HG02678 (cell line): Measurements from ENCODE around the gene MLST8.
"Not testable (repeated sequence)": the region's sequence is repeated elsewhere in the genome, so short reads cannot be mapped to it uniquely, and the experiment has no call there.

Experiments
- ATAC-seq: cut with Tn5 transposase; IDR thresholded peaks from one replicate; pipeline ENCODE4 v1.9.1; 2021; ENCODE audit warnings: mild to moderate bottlenecking, moderate library complexity; ENCODE audit not compliant: unreplicated experiment

MLST8 gene

DNA sequence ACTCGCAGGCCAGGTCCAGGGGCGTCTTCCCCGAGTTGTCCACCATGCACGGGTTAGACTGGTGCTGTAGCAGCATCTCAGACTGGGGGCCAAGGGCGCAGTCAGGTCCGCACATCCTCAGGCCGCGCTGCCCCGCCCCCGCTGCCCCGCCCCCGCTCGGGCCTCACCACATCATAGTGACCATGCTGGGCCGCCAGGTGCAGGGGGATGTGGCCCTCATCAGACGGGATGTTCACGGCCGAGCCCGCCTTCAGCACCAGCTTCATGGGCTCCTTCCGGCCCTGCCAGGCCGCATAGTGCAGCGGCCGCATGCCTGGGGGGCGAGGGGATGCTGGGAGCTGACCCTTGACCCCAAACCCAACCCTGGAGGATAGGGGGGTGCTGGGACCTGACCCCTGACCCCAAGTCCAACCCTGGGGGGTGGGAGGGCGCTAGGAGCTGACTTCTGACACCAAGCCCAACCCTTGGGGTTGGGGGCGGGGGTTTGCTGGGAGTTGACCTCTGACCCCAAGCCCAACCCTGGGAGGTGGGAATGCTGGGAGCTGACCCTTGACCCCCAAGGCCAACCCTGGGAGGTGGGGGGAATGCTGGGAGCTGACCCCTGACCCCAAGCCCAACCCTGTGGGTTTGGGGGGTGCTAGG, 15.9 kb upstream of the MLST8 start:
- ATAC-seq: no peak

DNA sequence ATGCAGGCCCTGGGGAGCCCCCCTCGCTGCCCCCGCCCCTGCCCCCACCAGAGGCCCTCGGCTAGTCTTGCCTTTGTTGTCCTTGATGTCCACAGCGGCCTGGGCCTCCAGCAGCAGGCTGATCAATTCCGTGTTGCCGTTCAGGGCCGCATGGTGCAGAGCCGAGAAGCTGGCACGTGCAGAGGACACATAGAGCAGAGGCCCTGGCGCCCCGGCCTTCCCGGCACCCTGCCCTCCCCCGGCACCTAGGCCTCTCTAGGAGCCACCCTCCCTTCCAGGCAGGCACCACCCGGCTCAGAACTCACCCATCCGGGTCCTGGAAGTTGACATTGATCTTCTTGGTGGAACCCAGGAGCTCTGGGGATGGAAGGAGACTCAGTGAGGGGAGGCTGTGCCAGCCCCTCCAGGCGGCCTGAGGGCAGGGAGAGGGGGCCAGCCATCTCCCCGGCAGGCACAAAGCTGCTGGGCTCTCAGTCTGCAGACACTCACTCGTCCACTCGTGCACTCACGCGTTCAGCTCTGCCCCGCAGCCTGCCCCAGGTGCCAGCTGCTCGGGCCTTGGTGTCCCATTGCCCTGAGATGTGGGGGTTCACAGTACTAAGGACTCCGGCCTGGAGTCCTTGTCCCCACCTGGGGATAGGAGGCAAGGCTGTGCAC, 15.1 kb upstream of the MLST8 start:
- ATAC-seq: no peak

DNA sequence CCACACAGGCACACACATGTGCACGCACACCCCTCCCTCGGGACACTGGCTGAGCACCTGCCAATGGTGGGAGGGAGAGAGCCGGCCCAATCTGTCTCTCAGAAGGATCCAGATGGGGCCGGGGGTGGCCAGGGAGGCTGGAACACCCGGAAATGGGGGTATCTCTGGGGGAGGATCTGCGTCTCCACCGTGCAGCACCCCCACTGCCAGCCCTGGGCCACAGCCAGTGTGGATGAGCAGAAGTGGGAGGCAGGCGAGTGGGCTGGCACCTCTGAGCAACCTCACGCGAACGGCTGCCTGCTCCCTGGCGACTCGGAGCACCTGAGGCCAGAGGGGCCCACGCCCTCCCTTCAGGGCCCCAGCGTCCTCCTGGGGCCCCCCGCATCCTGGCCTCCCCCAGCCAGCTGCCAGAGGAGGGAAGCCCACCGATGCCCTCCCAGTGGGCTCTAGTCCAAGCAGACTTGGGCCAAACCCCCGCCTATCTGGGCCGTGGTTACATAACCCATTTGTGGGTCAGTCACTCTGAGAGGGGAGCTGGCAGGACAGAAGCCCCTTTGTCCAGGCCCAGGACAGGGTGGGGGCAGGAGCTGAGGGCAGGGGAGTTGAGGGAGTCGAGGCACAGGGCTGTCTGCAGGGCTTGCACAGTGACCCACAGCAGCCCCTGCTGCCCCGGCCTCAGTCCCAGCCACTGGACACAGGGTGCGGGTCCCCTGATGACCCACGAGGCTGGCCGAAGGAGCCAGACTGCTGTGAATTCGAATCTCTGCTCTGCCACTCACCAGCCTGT, 14.4 kb upstream of the MLST8 start:
- ATAC-seq: no peak

DNA sequence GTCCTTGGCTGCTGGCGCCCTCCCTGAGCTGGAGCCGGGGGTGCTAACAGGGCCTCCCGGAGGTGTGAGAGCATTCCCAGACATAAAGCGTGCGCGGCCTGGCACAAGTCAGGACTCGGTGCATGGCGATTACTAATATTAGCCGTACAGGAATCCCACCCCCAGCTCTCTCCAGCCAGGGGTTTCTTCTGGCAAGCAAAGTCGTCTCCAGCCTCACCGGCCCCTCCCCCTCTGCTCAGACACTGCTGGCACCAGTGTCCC, 13.9 kb upstream of the MLST8 start:
- ATAC-seq: no peak

DNA sequence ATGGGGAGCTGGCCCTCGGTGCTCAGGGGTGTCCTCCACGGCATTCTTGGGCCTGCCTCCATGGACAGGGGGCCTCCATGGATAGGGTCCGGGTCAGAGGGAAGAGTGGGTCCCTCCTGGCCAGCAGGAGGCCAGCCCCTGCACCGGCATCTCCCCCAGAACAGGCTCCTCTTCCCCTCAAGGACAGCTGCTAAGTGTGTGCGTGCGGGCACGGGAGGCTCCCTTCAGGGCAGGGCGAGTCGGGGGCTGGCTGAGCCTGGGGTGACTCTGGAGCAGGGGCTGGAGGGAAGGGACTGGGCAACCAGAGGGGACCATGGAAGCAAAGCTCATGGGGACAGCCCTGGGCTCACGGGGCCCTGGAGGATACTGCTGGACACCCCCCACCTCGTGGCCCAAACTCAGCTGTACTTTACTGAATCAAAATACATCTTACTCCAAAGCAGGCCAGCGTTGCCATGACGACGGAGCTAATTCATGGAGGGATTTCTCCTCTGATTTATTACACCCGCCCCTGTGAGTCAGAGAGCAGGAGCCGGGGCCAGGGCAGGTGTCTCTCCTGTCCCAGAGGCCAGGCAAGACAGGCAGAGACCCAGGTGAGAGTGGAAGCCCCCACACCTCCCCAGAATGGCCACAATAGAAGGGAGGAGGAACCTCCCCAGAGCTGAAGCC, 11.0 kb upstream of the MLST8 start:
- ATAC-seq: no peak

DNA sequence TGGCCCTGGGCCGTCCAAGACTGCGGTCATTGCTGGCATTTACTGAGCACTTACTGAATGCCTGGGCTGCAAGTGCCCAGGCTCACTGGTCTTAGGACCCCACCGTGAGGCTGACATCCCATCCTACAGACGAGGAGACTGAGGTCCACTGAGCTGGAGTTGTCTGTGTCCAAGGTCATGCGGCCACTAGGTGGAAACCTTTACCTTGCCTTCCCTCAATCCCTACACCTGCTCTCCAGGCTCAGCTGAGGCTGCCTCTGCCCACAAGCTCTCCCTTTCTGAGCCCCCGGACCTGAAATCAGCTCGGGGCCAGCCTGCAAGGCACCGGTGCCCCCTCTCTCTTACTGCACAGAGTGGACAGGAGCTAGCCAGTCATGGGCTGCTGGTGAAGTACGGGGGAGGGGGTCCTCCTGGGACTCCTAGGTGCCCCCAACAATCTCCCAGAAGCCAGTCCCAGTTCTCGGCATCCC, 10.4 kb upstream of the MLST8 start:
- no peak for ATAC-seq

DNA sequence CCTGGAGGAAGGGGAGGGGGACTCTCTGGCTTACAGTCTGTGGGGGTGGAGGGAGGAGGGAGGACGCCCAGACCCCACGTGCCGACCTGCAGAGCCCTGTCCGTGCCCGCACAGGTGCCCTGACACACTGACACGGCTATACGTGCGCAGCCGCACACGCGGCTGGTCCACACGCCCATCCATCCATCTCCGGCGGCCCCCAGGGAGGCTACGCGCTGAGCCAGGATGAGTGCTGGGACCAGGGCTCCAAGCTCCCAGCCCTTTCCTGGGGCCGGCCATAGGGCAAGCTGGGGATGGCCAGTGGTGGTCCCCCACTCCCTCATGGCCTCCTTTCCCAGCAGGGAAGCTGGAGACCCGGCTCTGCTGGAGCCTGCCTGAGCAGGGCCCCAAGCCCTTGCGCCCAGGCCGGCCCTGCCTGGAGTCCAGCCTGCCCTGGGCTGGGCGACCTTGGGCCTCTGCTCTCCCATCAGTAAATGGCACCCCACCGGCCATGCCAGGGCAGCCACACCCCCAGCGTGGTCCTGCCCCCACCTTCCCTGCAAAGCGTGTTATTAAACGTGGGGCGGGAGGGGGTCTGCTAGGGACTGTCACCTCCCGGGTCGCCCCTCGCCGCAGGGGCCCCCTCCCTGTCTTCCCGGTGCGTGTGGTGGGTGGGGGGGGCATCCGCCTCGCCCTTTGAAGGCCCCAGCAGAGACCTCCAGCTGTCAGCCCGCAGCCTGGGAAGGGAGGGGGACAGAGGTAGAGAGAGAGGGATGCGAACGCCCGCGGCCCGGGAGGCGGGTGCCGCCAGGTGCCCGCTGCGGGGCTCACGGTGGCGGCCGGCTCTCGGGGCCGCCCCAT, 9.7 kb upstream of the MLST8 start:
- ATAC-seq: no peak

DNA sequence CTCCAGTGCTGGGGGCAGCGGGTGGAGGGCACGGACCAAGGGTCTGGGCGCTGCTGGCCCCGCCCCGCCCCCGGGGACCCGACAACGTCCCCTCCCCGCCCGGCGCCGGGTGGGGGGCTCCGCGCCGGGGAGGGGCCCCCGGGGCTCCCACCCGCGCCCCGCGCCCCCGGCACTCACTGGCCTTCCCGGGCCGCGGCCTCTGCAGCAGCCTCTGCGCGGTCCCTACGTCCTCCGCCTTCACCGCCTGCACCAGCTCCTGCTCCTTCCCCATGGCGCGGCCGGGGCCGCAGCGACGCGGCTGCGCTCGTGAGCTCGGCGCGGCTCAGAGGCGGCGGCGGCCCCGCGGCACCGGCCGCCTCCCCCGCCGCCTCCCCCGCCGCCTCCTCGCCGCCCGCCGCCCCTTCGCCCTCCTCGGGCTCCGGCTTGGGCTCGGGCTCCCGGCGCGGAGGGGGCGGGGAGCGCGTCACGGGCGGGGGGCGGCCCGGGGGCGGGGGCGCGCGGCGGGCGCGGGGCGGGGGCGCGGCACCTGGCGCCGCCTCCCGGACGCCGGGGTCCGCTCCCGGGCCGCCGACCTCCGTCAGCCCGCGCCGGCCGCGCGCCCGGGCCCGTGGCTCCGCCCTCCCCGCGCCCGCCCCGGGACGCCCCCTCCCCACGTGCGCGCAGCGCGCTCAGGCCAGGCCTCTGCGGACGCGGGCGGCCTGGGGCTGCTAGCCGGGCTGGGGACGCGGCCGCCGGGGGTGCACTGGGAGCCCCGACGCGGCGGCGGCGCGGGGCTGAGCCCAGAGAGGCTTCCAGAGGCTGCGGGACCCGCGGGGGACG, 8.9 kb upstream of the MLST8 start, which contains the start of gene CASKIN1:
CASKIN1 (minus strand) TSS at position 444 of the 819 bp plus-strand sequence; CDS start at position 271, 173 bp downstream.
- no peak for ATAC-seq

DNA sequence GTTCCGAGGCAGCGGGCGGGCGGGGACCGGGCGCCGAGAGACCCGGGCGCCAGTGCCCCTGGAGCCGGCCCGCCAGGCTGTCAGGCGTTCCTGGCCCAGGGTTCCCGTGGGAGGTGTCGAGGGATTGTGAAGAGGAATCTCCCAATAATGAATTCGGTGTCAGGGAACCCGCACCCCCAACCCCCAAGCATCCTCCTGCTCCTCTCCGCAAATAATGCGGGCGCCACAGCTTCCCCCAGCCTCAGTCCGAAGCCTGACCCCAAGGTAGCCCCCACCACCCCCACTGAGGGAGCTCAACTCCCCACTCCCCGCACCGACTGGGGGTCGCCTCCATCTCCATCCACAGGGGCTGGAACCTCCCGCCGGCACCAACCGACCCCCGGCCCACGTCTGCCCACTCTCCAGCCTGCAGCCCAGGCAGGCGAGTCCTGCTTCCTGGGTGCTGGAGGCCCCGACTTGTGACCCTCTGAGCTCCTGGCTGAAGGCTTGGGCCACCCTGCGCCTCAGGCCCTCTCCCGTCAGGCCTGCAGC, 8.2 kb upstream of the MLST8 start:
- no peak for ATAC-seq

DNA sequence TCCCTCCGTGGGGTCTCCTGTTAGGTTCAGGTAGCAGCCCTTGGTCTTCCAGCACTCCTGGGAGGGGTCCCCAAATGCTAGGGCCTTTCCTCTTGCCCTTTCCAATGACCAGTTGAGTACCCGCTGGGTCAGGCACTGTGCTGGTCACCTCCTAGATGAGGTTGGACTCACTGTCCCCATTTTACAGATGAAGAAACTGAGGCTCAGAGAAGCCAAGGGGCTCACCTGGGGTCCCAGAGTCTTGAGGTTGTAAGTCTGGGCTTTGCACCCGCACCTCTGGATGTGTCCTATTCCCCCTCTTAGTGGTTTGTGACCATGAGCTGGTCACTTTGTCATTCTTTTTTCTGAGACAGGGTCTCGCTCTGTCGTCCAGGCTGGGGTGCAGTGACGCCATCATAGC, 7.5 kb upstream of the MLST8 start:
- ATAC-seq: no peak

DNA sequence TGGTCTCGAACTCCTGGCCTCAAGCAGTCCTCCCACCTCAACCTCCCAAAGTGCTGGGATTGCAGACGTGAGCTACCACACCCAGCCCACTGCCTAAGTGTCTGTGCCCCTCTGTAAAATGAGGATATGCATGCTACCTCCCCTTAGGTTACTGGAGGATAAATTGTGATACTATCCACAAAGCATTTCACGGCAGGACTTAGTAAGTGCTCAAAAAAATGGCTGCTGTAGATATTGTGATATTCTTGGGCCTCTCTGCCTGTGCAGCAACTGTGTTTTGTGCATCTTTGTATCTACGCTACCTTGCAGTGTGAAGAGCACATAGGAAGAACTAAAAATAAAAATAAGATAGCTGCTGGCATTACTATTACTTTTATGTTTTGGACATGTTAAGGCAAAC, 7.0 kb upstream of the MLST8 start:
- no peak for ATAC-seq

DNA sequence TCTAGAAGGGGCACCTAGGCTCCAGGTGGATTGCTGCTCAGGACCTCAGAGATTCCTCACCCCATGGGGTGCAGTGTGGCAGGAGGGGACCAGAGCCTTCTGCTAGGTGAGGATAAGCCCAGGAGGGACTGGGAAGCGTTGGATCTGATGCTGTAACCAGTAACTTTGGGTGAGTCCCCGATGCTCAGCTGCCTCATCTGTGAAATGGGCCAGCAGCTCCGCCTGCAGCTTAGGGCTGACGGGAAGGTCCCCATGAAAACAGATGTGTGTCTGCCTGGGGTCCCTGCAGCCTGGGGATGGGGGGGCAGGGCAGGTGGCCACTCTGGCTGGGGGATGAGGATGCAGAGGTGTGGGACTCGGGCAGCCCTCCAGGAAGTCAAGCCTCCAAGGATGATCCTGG, 6.2 kb upstream of the MLST8 start:
- ATAC-seq: no peak

DNA sequence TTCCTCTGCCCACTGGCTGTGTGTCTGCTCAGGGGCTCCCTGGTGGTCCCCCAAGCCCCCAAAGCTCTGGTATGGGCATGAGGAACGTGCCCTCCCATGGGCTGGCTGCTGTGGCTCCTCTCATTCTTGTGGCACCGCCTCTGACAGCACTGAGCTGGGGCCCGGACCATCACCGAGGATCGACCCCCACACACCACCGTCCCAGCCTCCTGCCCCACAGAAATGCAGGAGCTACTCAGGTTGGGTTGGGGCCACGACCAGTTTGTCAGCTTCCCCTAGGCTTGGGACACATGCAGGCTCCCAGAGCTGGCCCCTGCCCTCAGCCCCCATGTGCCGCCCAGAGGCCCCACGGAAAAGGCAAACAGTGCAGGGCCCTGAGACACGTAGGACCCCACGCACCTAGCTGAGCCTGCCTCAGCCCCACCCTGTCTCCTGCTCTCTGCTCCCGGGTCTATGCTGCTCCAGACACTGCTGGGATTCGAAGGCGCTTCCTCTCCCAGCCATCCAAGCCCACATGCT, 5.6 kb upstream of the MLST8 start:
- ATAC-seq: no peak

DNA sequence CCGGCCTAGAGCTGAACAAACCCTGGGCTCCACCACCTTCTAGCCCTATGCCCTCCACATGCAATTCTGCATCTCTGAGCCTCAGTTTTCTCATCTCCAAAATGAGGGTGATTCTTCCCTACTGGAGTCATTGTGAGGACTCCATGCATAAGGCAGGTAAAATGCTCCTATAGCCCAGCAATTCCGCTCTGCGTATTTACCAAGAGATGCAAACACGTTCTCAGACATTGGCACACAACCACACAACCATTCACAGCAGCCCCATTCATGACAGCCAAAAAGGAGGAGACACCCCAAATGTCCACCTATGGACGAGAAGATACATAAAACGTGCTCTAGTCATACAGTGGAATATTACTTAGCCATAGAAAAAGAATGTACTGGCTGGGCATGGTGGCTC, 4.9 kb upstream of the MLST8 start:
- no peak for ATAC-seq

DNA sequence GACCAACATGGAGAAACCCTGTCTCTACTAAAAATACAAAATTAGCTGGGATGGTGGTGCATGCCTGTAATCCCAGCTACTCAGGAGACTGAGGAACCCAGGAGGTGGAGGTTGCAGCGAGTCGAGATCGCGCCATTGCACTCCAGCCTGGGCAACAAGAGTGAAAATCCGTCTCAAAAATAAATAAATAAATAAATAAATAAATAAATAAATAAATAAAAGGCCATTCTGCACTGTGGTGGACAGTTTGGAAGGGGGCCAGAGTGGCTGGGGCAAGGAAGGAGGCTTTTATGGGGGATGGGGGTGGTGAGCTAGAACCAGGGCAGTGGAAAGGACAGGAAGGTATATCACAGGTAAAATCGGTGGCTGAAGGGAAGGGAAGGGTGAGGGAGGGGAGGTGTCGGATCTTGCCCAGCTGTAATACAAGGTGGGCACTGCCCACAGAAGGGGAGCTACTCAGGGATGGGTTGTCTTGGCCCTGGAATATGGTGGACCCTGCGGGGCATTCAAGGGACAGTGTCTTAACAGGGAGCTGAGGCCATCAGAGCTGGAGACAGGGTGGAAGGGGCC, 2.0 kb upstream of the MLST8 start:
- not testable (repeated sequence) for ATAC-seq

DNA sequence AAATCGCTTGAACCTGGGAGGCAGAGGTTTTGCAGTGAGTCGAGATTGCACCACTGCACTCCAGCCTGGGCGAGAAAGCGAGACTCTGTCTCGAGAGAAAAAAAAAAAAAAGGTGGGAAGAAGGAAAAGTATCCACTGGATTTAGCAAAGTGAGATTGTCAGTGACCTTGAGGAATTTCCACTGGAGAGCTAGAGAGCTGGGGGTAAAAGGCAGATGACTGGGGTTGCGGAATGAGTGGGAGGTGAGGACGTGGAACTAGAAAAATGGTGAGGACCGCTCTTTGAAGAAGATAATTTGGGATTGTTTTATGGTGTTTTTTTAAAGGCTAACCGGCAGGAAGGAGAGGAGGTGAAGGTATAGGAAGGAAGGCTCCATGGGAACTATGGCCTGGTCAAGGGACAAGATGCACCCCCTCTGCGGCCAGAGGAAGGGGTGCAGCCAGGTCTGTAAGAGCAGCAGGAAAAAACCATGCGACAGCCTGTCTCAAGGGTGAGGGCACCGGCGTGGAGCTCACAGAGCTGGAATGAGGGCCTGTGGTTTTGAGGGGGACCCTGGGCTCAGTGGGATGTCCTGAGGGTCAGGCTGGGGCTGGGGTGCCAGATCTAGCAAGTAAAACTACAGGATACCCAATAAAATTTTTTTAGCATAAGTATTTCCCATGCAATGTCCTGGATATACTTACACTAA, 694 bp upstream of the MLST8 start:
- ATAC-seq: no peak

DNA sequence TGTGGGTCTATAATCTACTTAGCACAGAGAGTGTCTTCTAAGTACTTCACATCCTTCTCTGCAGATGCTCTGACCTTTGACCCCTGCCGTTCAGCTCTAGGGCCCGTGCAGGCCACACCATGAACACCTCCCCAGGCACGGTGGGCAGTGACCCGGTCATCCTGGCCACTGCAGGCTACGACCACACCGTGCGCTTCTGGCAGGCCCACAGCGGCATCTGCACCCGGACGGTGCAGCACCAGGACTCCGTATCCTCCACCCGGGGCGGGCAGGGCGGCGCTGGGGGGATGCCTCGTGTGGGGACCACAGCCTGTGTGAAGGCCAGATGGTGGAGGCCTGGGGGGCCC, 686 bp downstream of the MLST8 start:
- ATAC-seq: no peak

DNA sequence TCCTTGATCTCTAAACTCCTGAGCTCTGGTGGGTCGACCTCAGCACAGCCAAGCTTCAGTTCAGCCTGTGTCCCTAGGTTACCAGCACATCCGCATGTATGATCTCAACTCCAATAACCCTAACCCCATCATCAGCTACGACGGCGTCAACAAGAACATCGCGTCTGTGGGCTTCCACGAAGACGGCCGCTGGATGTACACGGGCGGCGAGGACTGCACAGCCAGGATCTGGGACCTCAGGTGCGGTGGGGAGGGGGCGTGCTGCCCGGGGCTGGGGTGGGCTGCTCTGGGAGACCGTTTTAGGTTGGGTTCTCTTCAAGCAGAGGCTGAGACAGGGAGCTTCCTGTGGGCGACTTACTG, 1.1 kb downstream of the MLST8 start:
- no peak for ATAC-seq
